HG03139 (cell line): ENCODE measurements around the gene GLIS1.
"Not testable (repeated sequence)": the region's sequence is repeated elsewhere in the genome, so short reads cannot be mapped to it uniquely, and the experiment has no call there.

Source experiments
- ATAC-seq: cut with Tn5 transposase; IDR thresholded peaks from one replicate; pipeline ENCODE4 v1.9.1; 2021; ENCODE audit not compliant: unreplicated experiment

GLIS1 gene

DNA sequence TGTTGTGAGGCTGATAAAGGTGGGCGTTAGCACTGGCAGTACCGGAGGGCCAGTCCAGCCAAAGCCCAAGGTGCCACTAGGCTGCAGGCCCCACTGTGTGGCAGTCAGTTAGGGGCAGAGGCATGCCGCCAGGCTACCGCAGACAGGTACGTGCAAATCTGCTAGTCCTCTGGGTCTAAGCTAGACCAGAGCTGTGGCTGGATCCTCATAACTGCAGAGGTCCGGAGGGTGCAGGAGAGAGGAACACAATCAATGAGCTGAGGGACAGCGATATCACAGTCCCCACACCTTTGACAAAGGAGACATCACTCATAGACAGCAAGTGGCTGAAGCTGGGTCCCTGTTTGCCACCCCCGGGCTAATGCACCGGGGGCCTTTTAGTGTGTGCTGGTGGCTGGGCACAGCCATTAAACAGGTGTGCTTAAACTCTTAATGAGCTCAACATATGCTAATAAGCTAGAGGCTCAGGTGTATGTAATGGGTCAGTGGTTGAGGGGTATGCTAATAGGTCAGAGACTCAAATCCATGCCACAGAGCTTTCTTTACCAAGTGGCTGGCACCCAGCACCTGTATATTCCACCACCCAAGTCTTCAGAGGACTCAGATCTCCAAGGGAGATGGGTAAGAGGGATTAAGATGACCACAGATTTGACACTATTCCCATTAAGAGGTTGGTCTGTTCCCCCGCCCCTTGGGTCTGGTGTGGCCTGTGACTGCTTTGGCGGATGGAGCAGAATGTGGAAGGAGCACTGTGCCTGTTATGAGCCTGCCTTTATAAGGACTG, 82.0 kb downstream of the GLIS1 start:
- ATAC-seq, result no peak

DNA sequence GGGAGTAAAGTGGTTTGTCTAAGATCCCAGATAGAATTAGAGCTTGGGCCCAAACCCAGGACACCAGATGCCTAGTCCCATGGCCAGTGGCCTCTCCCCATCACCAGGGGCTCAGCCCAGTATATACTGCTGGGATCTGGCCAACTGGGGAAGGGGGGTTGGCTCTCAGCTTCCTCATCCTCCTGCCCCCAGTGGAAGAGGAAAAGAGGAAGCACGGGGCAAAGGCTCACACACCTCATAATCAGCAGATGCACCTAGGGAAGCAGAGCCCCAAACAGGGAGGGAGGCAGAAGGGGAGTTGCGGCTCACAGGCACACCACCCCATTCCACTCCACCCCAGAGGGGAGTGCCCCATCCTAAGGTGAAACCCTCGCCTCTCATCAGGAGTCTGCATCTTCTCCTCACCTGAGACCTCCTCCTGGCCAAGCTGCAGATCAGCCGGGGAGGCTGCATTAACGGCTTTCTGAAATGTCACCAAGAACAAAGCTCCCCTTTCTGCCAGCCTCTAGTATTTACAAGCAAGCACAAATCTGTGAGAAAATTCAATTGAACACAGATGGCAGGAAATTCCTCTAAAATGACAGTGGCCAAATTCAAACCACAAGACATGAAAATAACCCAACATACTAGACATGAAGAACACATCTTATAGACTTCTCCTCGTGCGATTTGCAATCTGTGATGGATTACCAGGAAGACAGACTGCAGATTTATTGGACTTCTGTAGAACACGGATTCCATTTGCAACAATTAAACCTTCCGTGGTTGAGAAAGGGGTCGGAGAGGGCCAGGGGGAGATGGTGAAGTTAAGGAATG, 82.8 kb downstream of the GLIS1 start:
- ATAC-seq, result no peak

DNA sequence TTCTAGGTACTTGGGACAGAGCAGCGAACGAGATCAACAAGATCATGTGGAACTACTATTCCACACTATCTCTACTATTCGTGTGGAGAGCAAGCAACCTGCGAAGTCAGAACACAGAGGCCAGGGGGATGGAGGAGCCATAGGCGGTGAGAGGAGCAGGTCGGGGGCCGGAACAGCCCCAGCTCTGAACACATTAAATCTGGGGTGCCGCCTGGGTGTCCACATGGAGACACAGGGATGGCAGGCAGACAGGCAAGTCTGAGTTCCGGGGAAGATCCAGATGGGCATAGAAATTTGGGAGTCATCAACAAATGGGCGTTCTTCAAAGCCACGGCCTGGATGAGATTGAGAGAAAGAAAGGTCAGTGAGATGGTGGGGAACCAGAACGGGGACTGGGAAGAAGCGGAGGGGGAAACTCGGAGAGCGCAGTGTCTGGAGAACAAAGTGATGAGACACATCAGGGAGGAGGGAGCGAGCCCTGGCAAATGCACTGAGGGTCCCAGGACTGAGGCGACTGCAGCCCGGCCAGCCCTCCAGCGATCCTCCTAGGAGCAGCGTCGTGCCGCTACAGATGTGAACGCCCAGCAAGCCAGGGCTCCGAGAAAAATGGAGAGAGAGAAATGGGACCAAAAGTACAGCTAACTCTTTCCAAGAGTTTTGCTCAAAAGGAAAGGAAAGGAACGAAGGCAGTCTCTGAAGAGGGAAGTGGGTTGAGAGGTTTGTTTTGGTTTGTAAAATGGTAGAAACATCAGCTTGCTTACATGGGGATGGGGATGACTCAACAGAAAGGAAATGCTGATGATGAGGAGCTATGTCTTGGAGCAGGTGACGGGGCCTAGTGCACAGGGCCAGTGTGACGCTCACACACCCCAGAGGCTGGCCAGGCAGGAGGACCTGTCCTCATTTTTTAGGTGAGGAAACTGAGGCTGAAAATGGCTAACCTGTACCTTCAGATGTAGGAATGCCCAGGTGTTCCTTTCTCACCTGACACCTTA, 84.5 kb downstream of the GLIS1 start:
- ATAC-seq, result no peak

DNA sequence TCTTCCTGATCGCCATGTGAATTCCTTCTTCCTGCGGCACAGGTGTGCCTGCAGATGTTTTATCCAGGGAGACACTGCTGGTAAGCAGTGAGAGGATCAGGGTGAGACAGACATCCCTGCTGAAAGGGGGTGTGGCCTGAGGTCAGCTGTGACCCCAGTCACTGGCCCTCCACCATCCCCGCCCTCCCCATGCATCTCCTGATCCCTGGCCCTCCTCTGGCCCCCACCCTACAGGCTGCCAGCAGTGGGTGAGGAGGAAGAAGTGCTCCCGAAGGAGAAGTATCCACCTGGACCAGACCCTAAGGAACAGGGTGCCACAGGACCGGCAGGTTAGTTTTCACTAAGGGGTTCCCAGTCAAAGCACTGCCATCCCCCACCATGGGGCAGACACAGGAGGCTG, 85.3 kb downstream of the GLIS1 start:
- ATAC-seq, result no peak

DNA sequence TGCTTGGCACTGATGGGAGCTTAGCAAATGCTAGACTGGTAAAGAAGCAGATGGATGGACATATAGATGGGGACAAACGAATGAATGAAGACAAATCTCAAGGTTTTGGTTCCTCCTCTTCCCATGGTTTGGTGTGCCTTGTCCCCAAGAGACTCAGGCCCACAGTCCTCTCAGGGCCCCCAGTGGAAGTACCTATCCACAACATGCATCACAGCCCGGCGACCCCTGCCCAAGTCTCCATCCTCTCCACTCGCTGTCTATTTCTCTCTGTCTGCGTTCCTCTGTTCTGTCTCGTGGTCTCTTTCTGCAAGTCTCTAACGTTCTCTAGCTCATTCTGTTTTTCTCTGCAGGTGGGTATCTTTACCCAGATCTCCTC, 85.8 kb downstream of the GLIS1 start:
- ATAC-seq, result no peak

DNA sequence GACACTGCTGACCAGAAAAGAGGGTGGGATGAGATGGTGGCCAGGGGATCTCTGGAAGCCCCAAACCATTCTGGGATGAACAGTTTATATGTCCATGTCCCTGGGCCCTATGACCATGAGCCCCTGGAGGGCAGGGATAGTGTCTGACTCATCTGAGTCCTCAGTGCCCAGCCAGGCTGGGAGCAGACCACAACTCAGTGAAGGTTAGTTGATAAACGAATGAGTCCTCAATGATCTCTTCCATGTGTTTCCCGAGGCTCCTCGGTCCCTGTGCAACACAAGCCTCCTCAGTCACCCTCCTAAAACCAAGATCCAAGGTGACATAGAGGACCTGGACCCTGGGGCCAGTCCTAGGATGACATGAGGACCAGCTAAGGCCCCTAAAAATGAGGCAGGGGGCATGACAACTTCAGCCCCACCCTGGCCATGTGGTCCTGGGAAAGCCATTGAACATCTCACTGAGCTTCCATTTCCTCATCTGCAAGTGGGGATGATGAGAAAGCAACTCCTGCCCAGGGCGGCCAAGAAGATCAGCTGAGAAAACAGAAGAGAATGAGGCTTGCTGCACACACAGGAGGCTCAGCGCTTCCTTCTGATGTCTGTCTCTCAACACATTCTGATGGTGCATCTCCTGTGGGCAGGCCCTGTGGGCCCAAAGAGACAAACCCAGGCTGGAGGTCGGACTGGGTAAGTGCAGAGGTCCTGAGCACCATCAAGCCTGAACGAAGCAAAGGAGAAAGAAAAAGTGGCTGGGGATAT, 86.3 kb downstream of the GLIS1 start:
- no peak for ATAC-seq

DNA sequence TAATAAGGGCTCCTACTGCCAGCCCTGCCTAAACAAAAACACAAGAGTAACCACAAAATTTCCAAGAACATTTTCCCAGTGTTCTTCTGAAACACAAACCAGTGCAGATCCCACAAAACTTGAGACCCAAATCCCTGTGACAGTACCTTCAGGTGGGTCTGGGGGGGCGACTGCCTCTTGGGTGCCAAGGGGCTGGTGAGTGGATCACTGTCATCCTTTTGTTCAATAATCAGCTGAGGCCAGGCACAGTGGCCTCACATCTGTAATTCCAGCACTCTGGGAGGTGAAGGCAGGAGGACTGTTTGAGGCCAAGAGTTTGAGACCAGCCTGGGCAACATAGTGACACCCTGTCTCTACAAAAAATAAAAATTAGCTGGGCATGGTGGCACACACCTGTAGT, 87.6 kb downstream of the GLIS1 start:
- no peak for ATAC-seq

DNA sequence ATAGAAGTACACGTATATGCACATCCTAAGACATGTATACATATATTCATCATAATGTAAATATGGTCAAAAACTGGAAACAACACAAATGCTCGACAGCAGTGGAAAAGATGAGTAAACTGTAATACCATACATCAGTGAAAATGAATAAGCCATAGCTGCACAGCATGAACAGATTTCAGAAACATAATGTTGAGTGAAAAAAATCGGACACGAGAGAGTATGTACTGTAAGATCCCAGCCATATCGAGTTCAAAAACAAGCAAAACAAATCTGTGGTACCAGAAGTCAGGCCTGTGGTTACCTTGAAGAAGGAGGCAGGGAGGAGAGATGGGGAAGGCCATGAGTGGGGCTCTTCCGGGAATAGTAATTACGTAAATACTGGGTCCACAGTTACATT, 90.4 kb downstream of the GLIS1 start:
- no peak for ATAC-seq

DNA sequence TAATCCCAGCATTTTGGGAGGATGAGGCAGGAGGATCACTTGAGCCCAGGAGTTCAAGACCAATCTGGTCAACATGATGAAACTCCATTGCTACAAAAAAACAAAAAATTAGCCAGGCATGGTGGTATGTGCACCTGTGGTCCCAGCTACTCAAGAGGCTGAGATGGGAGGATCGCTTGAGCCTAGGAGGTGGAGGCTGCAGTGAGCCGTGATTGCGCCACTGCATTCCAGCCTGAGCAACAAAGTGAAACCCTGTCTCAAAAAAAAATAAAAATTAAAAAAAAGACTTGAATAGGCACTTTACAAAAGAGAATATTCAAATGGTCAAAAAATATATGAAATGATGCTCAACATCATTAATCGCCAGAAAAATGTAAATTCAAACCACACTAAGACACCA, 91.0 kb downstream of the GLIS1 start:
- ATAC-seq, result not testable (repeated sequence)

DNA sequence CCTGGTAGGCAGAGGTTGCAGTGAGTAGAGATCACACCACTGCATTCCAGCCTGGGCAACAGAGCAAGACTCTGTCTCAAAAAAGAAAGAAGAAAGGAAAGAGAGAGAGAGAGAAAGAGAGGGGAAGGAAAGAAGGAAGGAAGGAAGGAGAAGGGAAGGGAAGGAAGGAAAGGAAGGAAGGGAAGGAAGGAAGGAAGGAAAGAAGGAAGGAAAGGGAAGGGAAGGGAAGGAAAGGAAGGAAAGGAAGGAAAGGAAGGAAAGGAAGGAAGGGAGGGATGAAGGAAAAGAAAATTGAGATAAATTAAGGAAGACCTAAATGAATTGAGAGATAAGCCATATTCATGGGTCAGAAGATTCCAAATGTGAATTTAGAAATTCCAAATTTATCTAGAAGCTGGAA, 92.2 kb downstream of the GLIS1 start:
- ATAC-seq, result no peak

DNA sequence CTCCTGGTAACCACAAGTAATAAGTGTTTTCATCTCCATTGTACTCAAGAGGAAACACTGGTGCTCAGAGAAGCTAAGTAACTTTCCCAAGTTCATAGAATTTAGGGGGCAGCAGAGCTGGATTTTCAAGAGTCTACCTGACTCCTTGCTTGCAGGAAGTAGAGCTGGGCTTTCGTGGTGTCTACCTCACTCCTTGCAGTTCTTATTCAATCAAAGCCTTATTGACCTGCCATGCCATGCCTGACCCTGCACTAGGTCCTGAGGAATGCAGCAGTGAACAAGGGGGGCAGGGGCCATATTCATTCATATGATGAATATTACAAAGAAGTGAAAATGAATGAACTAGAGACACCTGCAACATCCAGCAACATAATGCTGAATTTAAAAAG, 93.3 kb downstream of the GLIS1 start:
- no peak for ATAC-seq

DNA sequence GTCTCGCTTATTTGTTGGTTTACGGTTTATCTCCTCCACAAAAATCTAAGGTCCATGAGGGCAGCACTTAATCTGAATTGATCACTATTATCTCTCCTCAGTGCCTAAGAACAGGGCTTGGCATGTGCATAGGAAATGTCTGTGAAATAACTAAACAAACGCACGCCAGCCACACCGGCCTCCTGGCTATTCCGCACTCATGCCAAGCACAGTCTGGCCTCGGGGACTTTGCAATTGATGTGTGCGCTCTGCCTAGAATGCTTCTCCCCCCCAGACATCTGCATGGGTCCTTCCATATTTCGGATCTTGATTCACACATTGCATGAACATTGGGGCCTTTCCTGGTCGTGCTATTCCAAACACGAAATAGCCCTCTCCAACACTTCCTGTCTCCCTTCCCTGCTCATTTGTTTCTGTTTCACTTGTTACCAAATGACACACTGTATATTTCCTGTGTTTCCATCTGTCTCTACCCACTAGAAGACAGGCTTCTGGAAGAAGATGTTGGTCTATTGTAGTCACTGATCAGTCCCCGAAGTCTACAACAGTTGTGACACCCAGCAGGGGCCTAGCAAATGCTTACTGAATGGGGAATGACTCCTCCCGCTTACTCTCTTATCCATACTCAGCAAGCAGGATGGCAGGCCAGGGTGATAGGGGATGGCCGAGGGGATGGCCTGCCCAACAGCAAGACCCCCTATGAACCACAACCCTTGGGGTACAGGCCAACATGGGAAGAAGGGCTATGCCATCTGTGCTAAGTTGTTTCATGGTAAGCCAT, 93.9 kb downstream of the GLIS1 start:
- no peak for ATAC-seq

DNA sequence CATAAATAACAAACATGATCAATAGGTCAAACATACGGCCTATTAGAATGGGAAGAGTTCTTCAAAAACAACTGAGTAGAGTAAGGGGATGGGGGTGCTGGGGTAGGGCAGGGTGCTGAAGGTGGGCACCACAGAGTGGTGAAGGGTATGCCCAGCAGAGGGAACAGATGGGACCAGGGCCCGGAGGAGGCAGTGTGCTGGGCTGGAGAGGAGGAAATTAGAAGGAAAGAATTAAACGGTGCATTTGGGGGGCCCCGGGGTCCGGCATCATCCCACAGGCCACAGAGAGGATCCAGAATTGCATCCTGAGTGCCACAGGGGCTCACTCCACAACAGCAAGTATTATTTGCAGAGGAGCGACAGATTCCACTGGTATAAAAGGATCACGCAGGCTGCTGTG, 94.5 kb downstream of the GLIS1 start:
- ATAC-seq, result no peak

DNA sequence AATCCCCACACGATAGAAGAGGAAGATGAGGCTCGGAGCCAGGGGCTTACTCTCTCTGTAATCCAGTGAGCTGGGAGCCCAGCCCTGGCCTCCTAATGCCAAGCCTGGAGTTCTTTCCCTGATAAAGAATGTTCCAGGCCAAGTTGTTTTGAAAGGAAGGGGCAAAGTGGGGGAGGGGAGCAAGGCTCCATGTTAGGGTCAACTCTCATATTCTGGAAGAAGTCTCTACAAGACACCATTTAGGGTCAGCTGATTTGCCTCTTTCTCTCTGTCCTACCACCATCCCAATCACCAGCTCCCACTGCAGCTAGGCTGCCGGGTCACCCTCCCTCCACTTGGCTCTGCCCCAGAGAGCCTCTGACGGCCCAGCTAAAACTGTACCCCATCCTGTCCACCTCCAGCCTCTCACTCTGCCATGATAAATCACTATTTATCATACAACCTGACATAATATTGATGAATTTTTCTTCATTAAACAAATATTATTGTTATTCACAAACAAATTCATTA, 95.0 kb downstream of the GLIS1 start:
- no peak for ATAC-seq

DNA sequence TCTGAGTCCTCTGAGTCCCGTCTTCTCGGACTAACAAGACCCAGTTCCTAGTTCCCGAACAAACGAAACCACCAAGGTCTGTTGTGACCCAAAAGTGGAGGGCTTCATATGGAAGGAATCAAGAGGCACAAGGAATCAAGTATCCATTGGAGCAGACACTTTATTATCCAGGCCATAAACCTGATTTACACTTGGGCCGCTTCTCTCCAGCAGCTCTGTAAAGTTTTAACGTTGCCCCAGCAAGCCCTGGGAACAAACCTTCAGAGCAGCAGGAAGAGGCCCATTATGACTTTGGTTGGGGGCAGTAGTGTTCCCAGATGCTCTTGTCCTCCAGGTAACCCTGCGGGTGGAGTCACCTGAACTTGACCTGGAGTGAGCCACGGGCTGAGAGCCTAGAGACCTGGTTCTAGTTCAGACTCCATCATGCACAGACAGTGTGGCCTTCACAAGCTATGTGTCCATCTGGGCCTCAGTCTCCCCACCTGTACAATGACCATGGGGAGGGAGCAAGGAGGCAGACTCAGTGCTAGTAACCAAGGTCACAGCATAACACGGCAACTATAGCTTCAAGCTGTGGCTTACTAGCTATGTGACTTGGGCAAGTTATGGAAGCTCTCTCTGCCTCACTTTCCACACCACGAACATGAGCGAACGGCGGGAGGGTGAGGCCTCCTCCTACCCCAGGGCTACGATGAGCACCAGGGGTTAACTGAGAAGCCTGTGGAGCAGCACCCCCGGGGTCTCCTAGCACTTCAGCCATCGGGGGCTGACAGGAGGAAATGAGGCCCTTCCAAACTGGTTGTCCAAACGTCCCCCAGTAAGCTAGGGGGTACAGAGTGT, 95.7 kb downstream of the GLIS1 start:
- ATAC-seq, result no peak

DNA sequence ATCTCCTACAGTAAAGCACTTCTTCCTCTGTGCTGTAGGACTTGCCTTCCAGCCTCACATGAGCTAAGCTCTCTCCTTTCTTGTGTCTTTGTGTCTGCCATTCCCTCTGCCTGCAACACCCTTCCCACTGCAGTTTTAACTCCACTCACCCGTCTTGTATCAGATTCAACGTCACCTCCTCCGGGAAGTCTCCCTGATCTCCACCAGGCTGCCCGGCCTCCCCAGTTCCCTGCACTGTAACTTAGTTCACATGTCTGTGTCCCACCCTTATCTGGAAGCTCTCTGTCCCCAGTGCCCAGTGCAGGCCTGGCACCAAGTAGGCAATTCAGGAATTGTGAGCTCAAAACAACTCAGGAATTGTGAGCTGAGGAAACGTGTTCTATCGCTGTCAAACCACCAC, 96.4 kb downstream of the GLIS1 start:
- no peak for ATAC-seq

DNA sequence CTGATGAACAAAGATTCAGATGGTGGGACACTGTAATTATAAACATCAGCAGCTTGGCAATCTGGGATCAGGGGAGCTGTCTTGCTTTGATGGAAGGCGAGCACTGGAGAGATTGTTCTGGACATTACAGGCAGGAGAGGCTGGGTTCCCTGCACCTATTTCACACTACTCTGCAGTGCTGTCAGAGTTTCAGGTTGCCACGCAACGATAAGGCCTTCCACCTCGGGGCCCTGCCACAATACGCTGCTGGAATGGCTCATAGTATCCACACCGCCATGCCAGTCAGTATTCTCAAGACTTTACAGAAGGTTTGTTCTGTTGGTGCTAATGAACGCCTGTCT, 96.8 kb downstream of the GLIS1 start:
- ATAC-seq, result no peak

DNA sequence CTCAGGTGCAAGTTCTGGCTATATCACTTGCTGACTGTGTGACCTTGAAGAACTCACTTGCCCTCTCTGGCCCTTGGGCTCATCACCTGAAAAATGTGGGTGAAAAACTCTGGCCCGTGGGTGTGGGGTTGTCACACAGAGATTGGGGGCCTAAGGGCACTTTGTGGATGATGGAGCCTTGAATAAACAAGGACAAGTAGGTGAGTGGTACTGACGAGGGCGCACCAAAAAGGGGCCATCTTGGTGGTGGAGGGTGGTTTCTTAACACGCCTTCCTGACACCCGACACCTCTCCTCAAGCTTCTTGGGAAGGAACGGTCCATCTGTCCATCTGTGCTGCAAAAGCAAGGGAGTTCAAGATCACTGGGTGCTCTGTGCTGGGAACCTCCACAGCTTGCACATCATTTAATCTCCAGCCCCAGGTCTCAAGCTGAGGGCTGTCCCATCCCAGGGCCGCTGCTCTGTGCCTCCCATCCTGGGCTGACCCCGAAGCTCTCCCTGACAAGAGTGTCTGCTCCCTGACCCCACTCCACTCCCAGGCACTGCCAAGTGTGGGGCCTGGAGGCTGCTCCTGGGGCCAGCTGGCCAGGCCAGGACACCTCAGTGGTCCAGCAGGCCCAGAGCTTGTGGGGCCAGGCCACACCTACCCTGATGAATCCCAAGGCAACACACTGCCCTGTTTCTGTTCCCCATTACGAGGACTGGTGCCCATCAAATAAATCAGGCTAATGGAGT, 97.3 kb downstream of the GLIS1 start:
- no peak for ATAC-seq
